IMR-90 (cell line): ENCODE results near the gene CYGB. TPM values are rescaled to one million over a fixed set of nuclear protein-coding genes. Genes with fewer than 3 reads are reported as not detected.
"Not testable (repeated sequence)": the region's sequence is repeated elsewhere in the genome, so short reads cannot be mapped to it uniquely, and the experiment has no call there.

Source experiments
- ATAC-seq: fragments of 200-7000 bp; cut with Tn5 transposase; 2 replicates; pipeline ENCODE4 v1.9.1; 2020; ENCODE audit warnings: low read depth, mild to moderate bottlenecking, moderate library complexity
- BruUV-seq: library from RNA; stranded (reverse); fragments of 400-500 nt; replicated peaks from 2 replicates; lab custom pipeline; 2021; lab: Mats Ljungman, UMichigan
- CTCF ChIA-PET: fragments of 300-600 bp; formaldehyde crosslinking; extraction: SDS; loops from one replicate; lab custom pipeline; 2021; ENCODE audit warnings: antibody characterized with exemption; lab: Yijun Ruan, JAX
- POLR2A ChIA-PET: fragments of 300-600 bp; sonication (Branson Sonifier 250); formaldehyde crosslinking; loops from one replicate; lab custom pipeline; 2022; ENCODE audit warnings: antibody characterized with exemption; ENCODE audit not compliant: unreplicated experiment; lab: Charles Lee
- DNase-seq: peaks from one replicate; pipeline ENCODE4 v3.0.0; 2013
- H2AFZ ChIP-seq: replicated peaks from 2 replicates; pipeline ENCODE3; 2013; ENCODE audit warnings: low read length, mild to moderate bottlenecking; ENCODE audit not compliant: poor library complexity
- H2AK5ac ChIP-seq: 2 replicates; pipeline ENCODE4 v1.6.1; 2013; ENCODE audit warnings: low read depth, low read length, inconsistent platforms
- H2AK9ac ChIP-seq: replicated peaks from 2 replicates; pipeline ENCODE3; 2013; ENCODE audit warnings: mild to moderate bottlenecking, low read depth, low read length, moderate library complexity; ENCODE audit not compliant: poor library complexity
- H2BK120ac ChIP-seq: 2 replicates; pipeline ENCODE4 v1.6.1; 2013; ENCODE audit warnings: low read depth, low read length, inconsistent platforms
- H2BK15ac ChIP-seq: 3 replicates; pipeline ENCODE4 v1.6.1; 2013; ENCODE audit warnings: low read depth, low read length, inconsistent platforms
- H2BK20ac ChIP-seq: 2 replicates; pipeline ENCODE4 v1.6.1; 2013; ENCODE audit warnings: low read depth, mild to moderate bottlenecking, inconsistent platforms, low read length, moderate library complexity
- H2BK5ac ChIP-seq: 2 replicates; pipeline ENCODE4 v1.6.1; 2013; ENCODE audit warnings: mild to moderate bottlenecking, low read depth, low read length, inconsistent platforms; ENCODE audit not compliant: poor library complexity, severe bottlenecking
- H3K14ac ChIP-seq: replicated peaks from 2 replicates; pipeline ENCODE4 v1.6.1; 2013; ENCODE audit warnings: low read depth, low read length, inconsistent platforms
- H3K18ac ChIP-seq: 2 replicates; pipeline ENCODE4 v1.6.1; 2013; ENCODE audit warnings: low read depth, low read length, control low read depth
- H3K23ac ChIP-seq: 2 replicates; pipeline ENCODE4 v1.6.1; 2013; ENCODE audit warnings: low read depth, low read length, inconsistent platforms
- H3K27ac ChIP-seq: 2 replicates; pipeline ENCODE4 v1.5.1; 2013; ENCODE audit warnings: mild to moderate bottlenecking, control low read depth, low read length; ENCODE audit not compliant: insufficient read depth
- H3K27me3 ChIP-seq: 2 replicates; pipeline ENCODE4 v1.6.1; 2013; ENCODE audit warnings: low read length; ENCODE audit not compliant: control insufficient read depth, insufficient read depth
- H3K36me3 ChIP-seq: 2 replicates; pipeline ENCODE4 v1.6.1; 2013; ENCODE audit warnings: low read length, mixed read lengths; ENCODE audit not compliant: control insufficient read depth, insufficient read depth
- H3K4ac ChIP-seq: 2 replicates; pipeline ENCODE4 v1.6.1; 2013; ENCODE audit warnings: low read depth, low read length, inconsistent platforms
- H3K4me1 ChIP-seq: 2 replicates; pipeline ENCODE4 v1.6.1; 2013; ENCODE audit warnings: low read length, mixed read lengths; ENCODE audit not compliant: control insufficient read depth, insufficient read depth
- H3K4me2 ChIP-seq: 2 replicates; pipeline ENCODE4 v1.6.1; 2013; ENCODE audit warnings: low read depth, mild to moderate bottlenecking, control low read depth, low read length, moderate library complexity
- H3K4me3 ChIP-seq: 2 replicates; pipeline ENCODE4 v1.5.1; 2013; ENCODE audit warnings: low read depth, mild to moderate bottlenecking, control low read depth, low read length, moderate library complexity; ENCODE audit not compliant: insufficient read depth
- H3K56ac ChIP-seq: 2 replicates; pipeline ENCODE4 v1.6.1; 2013; ENCODE audit warnings: low read length, inconsistent platforms; ENCODE audit not compliant: insufficient read depth; ENCODE audit errors: extremely low read depth
- H3K79me1 ChIP-seq, 2 experiments: 2 replicates each; pipeline ENCODE4 v1.6.1; 2013; ENCODE audit warnings: low read length in 2 of 2, inconsistent platforms in 1 of 2, low read depth in 1 of 2
- H3K9ac ChIP-seq: 2 replicates; pipeline ENCODE4 v1.6.1; 2013; ENCODE audit warnings: low read depth, low read length, control low read depth
- H3K9me1 ChIP-seq: 2 replicates; pipeline ENCODE4 v1.6.1; 2013; ENCODE audit warnings: low read length, inconsistent platforms; ENCODE audit not compliant: insufficient read depth
- H3K9me3 ChIP-seq: 2 replicates; pipeline ENCODE4 v1.6.1; 2013; ENCODE audit warnings: low read length; ENCODE audit not compliant: control insufficient read depth, insufficient read depth
- H4K20me1 ChIP-seq: 2 replicates; pipeline ENCODE4 v1.6.1; 2013; ENCODE audit warnings: low read length, inconsistent platforms; ENCODE audit not compliant: insufficient read depth
- H4K5ac ChIP-seq: 2 replicates; pipeline ENCODE4 v1.6.1; 2013; ENCODE audit warnings: mild to moderate bottlenecking, low read depth, low read length, control low read depth
- H4K8ac ChIP-seq, 2 experiments: 2 replicates each; pipeline ENCODE4 v1.6.1; 2013; ENCODE audit warnings: low read depth in 2 of 2, low read length in 2 of 2, control low read depth in 1 of 2, inconsistent platforms in 1 of 2
- H4K91ac ChIP-seq: 2 replicates; pipeline ENCODE4 v1.6.1; 2013; ENCODE audit warnings: low read depth, low read length, inconsistent platforms; ENCODE audit not compliant: insufficient read depth
- WGBS, 2 experiments: methylation state at CpG; one replicate each; pipeline versions ENCODE4 v1.1.5 to v1.1.7; 2013; ENCODE audit warnings: missing lambda C conversion rate in 2 of 2; ENCODE audit not compliant: insufficient read length in 1 of 2; ENCODE audit errors: extremely low coverage in 2 of 2; 5-methylcytosine and 5-hydroxymethylcytosine counted together
- dilution Hi-C: fragments of 300-500 bp; cut with HindIII; formaldehyde crosslinking; loops from one replicate; pipeline ENCODE4 v1.14.3; 2018; ENCODE audit warnings: low sequenced_read_pairs; ENCODE audit not compliant: unreplicated experiment
- in situ Hi-C: fragments of 300-500 bp; cut with MboI; formaldehyde crosslinking; loops from 3 replicates; pipeline ENCODE4 v1.14.3; 2019; ENCODE audit warnings: low sequenced_read_pairs, inconsistent platforms, mixed read lengths
- intact Hi-C: fragments of 100-400 bp; cut with micrococcal nuclease; formaldehyde crosslinking; loops from 2 replicates; pipeline ENCODE4 v1.10.0; 2022
- polyA plus RNA-seq, 3 experiments: library from polyadenylated mRNA; depleted of rRNA; stranded (reverse); fragments of >200 nt; gene quantifications; 2 replicates each; pipeline ENCODE4 v1.2.3, GENCODE V29; 2012; ENCODE audit warnings: low replicate concordance in 1 of 3
- total RNA-seq: library from RNA; depleted of rRNA; stranded (reverse); fragments of >200 nt; gene quantifications from 2 replicates; pipeline ENCODE4 v1.2.3, GENCODE V29; 2012

Gene CYGB
- total and polyA plus RNA-seq, 2 of the 4 experiments (the other 2 are of a cell fraction) = 1.3 to 2.9 TPM

GRCh38 chr17:76508472-76509063 is 28.9 kb downstream of the CYGB start:
- H3K9ac ChIP-seq, H3K9me3 ChIP-seq, H4K5ac ChIP-seq, ATAC-seq, H3K4me3 ChIP-seq, H4K8ac ChIP-seq, H2BK5ac ChIP-seq, H3K4me1 ChIP-seq, H3K9me1 ChIP-seq, H3K4ac ChIP-seq, H3K18ac ChIP-seq, H4K20me1 ChIP-seq, DNase-seq, H3K4me2 ChIP-seq, H3K79me1 ChIP-seq, H3K56ac ChIP-seq, H3K27ac ChIP-seq, POLR2A ChIA-PET, H3K14ac ChIP-seq, H2AK9ac ChIP-seq, H3K36me3 ChIP-seq, H4K91ac ChIP-seq, H2BK20ac ChIP-seq, dilution Hi-C loops, H3K23ac ChIP-seq, H2AFZ ChIP-seq, H2BK15ac ChIP-seq, intact Hi-C loops, H2BK120ac ChIP-seq, BruUV-seq: not testable (repeated sequence)
- peaks cover 13% of the 10 kb centered on the region for H3K27me3 ChIP-seq
- H2AK5ac ChIP-seq = 0 out of 2 replicates have a peak overlapping the region, but pooled peaks have one; percentile 31
- CTCF ChIA-PET = interaction anchor here (1.0 to 1.2 kb wide), 2 partner anchors 42 to 50 kb away, joined by 3 read pairs; no protein-coding TSS in a partner anchor
- in situ Hi-C loops = loop anchor here (5.0 to 10.0 kb wide), 3 partner anchors 41 to 204 kb away; partner anchors contain the start of genes AANAT and QRICH2
- WGBS, 2 experiments = no CpG with 5 or more reads among the region's 14 CpGs
